Transverse colon (tissue), 4 donors: ENCODE measurements around the gene LONP2.

Experiments
- CTCF ChIP-seq, 5 experiments: fragments of 200-600 bp in 3 of 5; fragments of 450-650 bp in 2 of 5; sonication (generic) in 3 of 5; IDR thresholded peaks; 1 replicate in 2 of 5; 2 replicates in 3 of 5; pipeline ENCODE4 v1.5.1; 2016 to 2017; ENCODE audit warnings: antibody characterized with exemption in 5 of 5, inconsistent platforms in 3 of 5, mild to moderate bottlenecking in 2 of 5, moderate library complexity in 1 of 5
- POLR2AphosphoS5 ChIP-seq, 3 donors: sonication (generic); formaldehyde crosslinking; IDR thresholded peaks; one replicate each; pipeline ENCODE4 v1.6.1; 2016; ENCODE audit warnings: antibody characterized with exemption in 3 of 3

GRCh38 chr16:48383877-48384519 is 139.9 kb downstream of the LONP2 start:
- no peak for TF ChIP-seq CTCF (IDR thresholded peaks at IDR 0.05)
- peak in 1 of 3 donors; percentile 22 for TF ChIP-seq POLR2AphosphoS5 (IDR thresholded peaks at IDR 0.05)
